Measurements from ENCODE around the gene ATAD2B. TPM values are rescaled to one million over a fixed set of nuclear protein-coding genes. Genes with fewer than 3 reads are reported as not detected.

The ATAD2B gene
- total RNA-seq, 1 donor from 2014 or later, result 12.7 TPM

GRCh38 chr2:23915327-23915726, 11.6 kb downstream of the ATAD2B start:
- DNase-seq (ENCODE audit: extremely low read depth, low read depth, low spot score), result no peak

GRCh38 chr2:23912054-23912453, 14.9 kb downstream of the ATAD2B start:
- no peak for DNase-seq (ENCODE audit: extremely low read depth, low read depth, low spot score)

GRCh38 chr2:23905155-23905554, 21.8 kb downstream of the ATAD2B start:
- no peak for DNase-seq (ENCODE audit: extremely low read depth, low read depth, low spot score)

- no peak for DNase-seq (ENCODE audit: extremely low read depth, low read depth, low spot score)
Observed at GRCh38 chr2:23904692-23905091, 22.2 kb downstream of the ATAD2B start.

GRCh38 chr2:23904215-23904614, 22.7 kb downstream of the ATAD2B start:
- DNase-seq (ENCODE audit: extremely low read depth, low read depth, low spot score), result no peak

GRCh38 chr2:23903034-23903433, 23.9 kb downstream of the ATAD2B start:
- no peak for DNase-seq (ENCODE audit: extremely low read depth, low read depth, low spot score)

GRCh38 chr2:23901966-23902846, 24.7 kb downstream of the ATAD2B start:
- DNase-seq (ENCODE audit: extremely low read depth, low read depth, low spot score), result no peak

GRCh38 chr2:23900541-23901322, 26.2 kb downstream of the ATAD2B start:
- DNase-seq (ENCODE audit: extremely low read depth, low read depth, low spot score), result no peak

- DNase-seq (ENCODE audit: extremely low read depth, low read depth, low spot score), result no peak
Observed at GRCh38 chr2:23900133-23900532, 26.8 kb downstream of the ATAD2B start.

GRCh38 chr2:23871206-23871605, 55.7 kb downstream of the ATAD2B start:
- DNase-seq (ENCODE audit: extremely low read depth, low read depth, low spot score), result no peak

- no peak for DNase-seq (ENCODE audit: extremely low read depth, low read depth, low spot score)
Observed at GRCh38 chr2:23867449-23867848, 59.5 kb downstream of the ATAD2B start.

- DNase-seq (ENCODE audit: extremely low read depth, low read depth, low spot score), result no peak
Observed at GRCh38 chr2:23862716-23863426, 64.1 kb downstream of the ATAD2B start.

- DNase-seq (ENCODE audit: extremely low read depth, low read depth, low spot score), result no peak
Observed at GRCh38 chr2:23861952-23862351, 65.0 kb downstream of the ATAD2B start.

GRCh38 chr2:23859983-23860382, 66.9 kb downstream of the ATAD2B start:
- DNase-seq (ENCODE audit: extremely low read depth, low read depth, low spot score), result no peak

- DNase-seq (ENCODE audit: extremely low read depth, low read depth, low spot score), result no peak
Observed at GRCh38 chr2:23859234-23859633, 67.7 kb downstream of the ATAD2B start.

GRCh38 chr2:23850564-23851256, 76.2 kb downstream of the ATAD2B start:
- no peak for DNase-seq (ENCODE audit: extremely low read depth, low read depth, low spot score)

GRCh38 chr2:23844905-23845304, 82.0 kb downstream of the ATAD2B start:
- DNase-seq (ENCODE audit: extremely low read depth, low read depth, low spot score), result no peak

- no peak for DNase-seq (ENCODE audit: extremely low read depth, low read depth, low spot score)
Observed at GRCh38 chr2:23843051-23843976, 83.6 kb downstream of the ATAD2B start.

GRCh38 chr2:23839919-23840578, 86.9 kb downstream of the ATAD2B start:
- no peak for DNase-seq (ENCODE audit: extremely low read depth, low read depth, low spot score)
